H1 (cell line): ENCODE measurements around the gene OSGEPL1. TPM values are rescaled to one million over a fixed set of nuclear protein-coding genes. Genes with fewer than 3 reads are reported as not detected.

Experiments
- CTCF ChIA-PET: fragments of 300-600 bp; sonication (Branson Sonifier 250); formaldehyde crosslinking; loops from one replicate; lab custom pipeline; 2021; ENCODE audit not compliant: partially characterized antibody; lab: Charles Lee
- POLR2A ChIA-PET: fragments of 300-600 bp; sonication (Branson Sonifier 250); formaldehyde crosslinking; loops from one replicate; lab custom pipeline; 2021; ENCODE audit warnings: inconsistent platforms; ENCODE audit not compliant: partially characterized antibody; lab: Charles Lee
- DNase-seq, 2 experiments: peaks; one replicate each; pipeline versions ENCODE4 v3.0.0 to v3.0.0-alpha.2; 2010 to 2022; ENCODE audit warnings: low spot score in 2 of 2, low read depth in 1 of 2, mixed read lengths in 1 of 2
- FAIRE-seq: peaks from 2 replicates; lab custom pipeline; 2011; peaks lifted over from hg19 to GRCh38; lab: Jason Lieb, UNC
- H2AFZ ChIP-seq: 2 replicates; pipeline ENCODE4 v1.8.1; 2012; ENCODE audit warnings: low read length, inconsistent platforms
- H2AK5ac ChIP-seq: 2 replicates; pipeline ENCODE4 v1.6.1; 2013; ENCODE audit warnings: low read depth, low read length
- H2BK120ac ChIP-seq: replicated peaks from 2 replicates; pipeline ENCODE3; 2013; ENCODE audit warnings: low read depth, low read length, inconsistent platforms
- H2BK12ac ChIP-seq: 2 replicates; pipeline ENCODE4 v1.6.1; 2013; ENCODE audit warnings: low read depth, low read length
- H2BK15ac ChIP-seq: 2 replicates; pipeline ENCODE4 v1.6.1; 2013; ENCODE audit warnings: low read length
- H2BK20ac ChIP-seq: 2 replicates; pipeline ENCODE4 v1.6.1; 2013; ENCODE audit warnings: low read length
- H2BK5ac ChIP-seq: 2 replicates; pipeline ENCODE4 v1.6.1; 2013; ENCODE audit warnings: low read depth, low read length
- H3K14ac ChIP-seq: 2 replicates; pipeline ENCODE4 v1.6.1; 2013; ENCODE audit warnings: inconsistent platforms; ENCODE audit not compliant: insufficient read length
- H3K18ac ChIP-seq: 2 replicates; pipeline ENCODE4 v1.6.1; 2013; ENCODE audit warnings: low read length; ENCODE audit errors: extremely low read depth
- H3K23ac ChIP-seq: 2 replicates; pipeline ENCODE4 v1.6.1; 2013; ENCODE audit warnings: inconsistent platforms; ENCODE audit not compliant: insufficient read length
- H3K23me2 ChIP-seq: 2 replicates; pipeline ENCODE4 v1.6.1; 2013; ENCODE audit warnings: low read depth, low read length
- H3K27ac ChIP-seq: 2 replicates; pipeline ENCODE4 v1.6.1; 2011; ENCODE audit warnings: low read depth, low read length, inconsistent platforms
- H3K27me3 ChIP-seq, 4 experiments: replicated peaks in 1 of 4; 1 replicate in 1 of 4; 2 replicates in 3 of 4; pipeline versions ENCODE4 v1.6.1 to v1.8.1; 2011 to 2013; ENCODE audit warnings: low read length in 3 of 4, mild to moderate bottlenecking in 3 of 4, inconsistent platforms in 2 of 4, mixed read lengths in 2 of 4, moderate library complexity in 1 of 4; ENCODE audit not compliant: control insufficient read depth in 3 of 4, insufficient read depth in 3 of 4; ENCODE audit errors: extremely low read depth in 1 of 4
- H3K36me3 ChIP-seq, 4 experiments: 2 replicates each; pipeline versions ENCODE4 v1.6.1 to v1.8.1; 2011 to 2013; ENCODE audit warnings: mild to moderate bottlenecking in 4 of 4, low read length in 3 of 4, moderate library complexity in 2 of 4, control low read depth in 1 of 4, inconsistent platforms in 1 of 4; ENCODE audit not compliant: insufficient read depth in 4 of 4, control insufficient read depth in 2 of 4
- H3K4ac ChIP-seq: replicated peaks from 2 replicates; pipeline ENCODE3; 2013; ENCODE audit warnings: low read length, low read depth, mixed read lengths, inconsistent platforms; ENCODE audit not compliant: insufficient read length
- H3K4me1 ChIP-seq, 4 experiments: replicated peaks in 1 of 4; 1 replicate in 1 of 4; 2 replicates in 3 of 4; pipeline versions ENCODE4 v1.6.1 to v1.8.1; 2011 to 2013; ENCODE audit warnings: low read length in 3 of 4, inconsistent platforms in 2 of 4, mixed read lengths in 1 of 4; ENCODE audit not compliant: insufficient read depth in 4 of 4, control insufficient read depth in 3 of 4
- H3K4me2 ChIP-seq, 2 experiments: 2 replicates each; pipeline versions ENCODE4 v1.6.1 to v1.8.1; 2011 to 2013; ENCODE audit warnings: low read depth in 2 of 2, low read length in 2 of 2, control low read depth in 1 of 2, inconsistent platforms in 1 of 2, mild to moderate bottlenecking in 1 of 2; ENCODE audit not compliant: insufficient read depth in 1 of 2
- H3K4me3 ChIP-seq, 4 experiments: fragments of 200-600, 300-600 bp in 1 of 4; sonication (generic), shearing (Covaris generic), sonication (Bioruptor Twin) in 1 of 4; 2 replicates each; pipeline versions ENCODE4 v1.5.1 to v1.8.1; 2011 to 2016; ENCODE audit warnings: low read length in 4 of 4, low read depth in 3 of 4, control low read depth in 2 of 4, inconsistent platforms in 2 of 4, mild to moderate bottlenecking in 2 of 4, mixed read lengths in 1 of 4, moderate library complexity in 1 of 4; ENCODE audit not compliant: insufficient read depth in 2 of 4; ENCODE audit errors: extremely low read depth in 1 of 4
- H3K56ac ChIP-seq: replicated peaks from 2 replicates; pipeline ENCODE3; 2013; ENCODE audit warnings: low read depth, mild to moderate bottlenecking, mixed read lengths, low read length, inconsistent platforms; ENCODE audit not compliant: insufficient read length
- H3K79me1 ChIP-seq: 2 replicates; pipeline ENCODE4 v1.6.1; 2013; ENCODE audit warnings: low read depth, low read length, control low read depth
- H3K79me2 ChIP-seq, 2 experiments: 2 replicates each; pipeline versions ENCODE4 v1.6.1 to v1.8.1; 2012 to 2013; ENCODE audit warnings: low read length in 2 of 2, mild to moderate bottlenecking in 2 of 2, inconsistent platforms in 1 of 2; ENCODE audit not compliant: insufficient read depth in 2 of 2, control insufficient read depth in 1 of 2
- H3K9ac ChIP-seq, 4 experiments: replicated peaks in 1 of 4; 1 replicate in 1 of 4; 2 replicates in 3 of 4; pipeline versions ENCODE4 v1.6.1 to v1.8.1; 2011 to 2013; ENCODE audit warnings: low read depth in 3 of 4, low read length in 3 of 4, control low read depth in 2 of 4, mild to moderate bottlenecking in 2 of 4, moderate library complexity in 2 of 4, inconsistent platforms in 1 of 4; ENCODE audit errors: extremely low read depth in 1 of 4
- H3K9me3 ChIP-seq, 2 experiments: 2 replicates each; pipeline versions ENCODE4 v1.6.1 to v1.8.1; 2012 to 2013; ENCODE audit warnings: mild to moderate bottlenecking in 2 of 2, moderate library complexity in 2 of 2, control low read depth in 1 of 2, inconsistent platforms in 1 of 2, low read depth in 1 of 2, low read length in 1 of 2, mixed read lengths in 1 of 2; ENCODE audit not compliant: insufficient read depth in 2 of 2
- H4K20me1 ChIP-seq, 2 experiments: replicated peaks in 1 of 2; 2 replicates each; pipeline versions ENCODE3 to v1.8.1; 2011 to 2013; ENCODE audit warnings: inconsistent platforms in 2 of 2, low read length in 2 of 2, mild to moderate bottlenecking in 1 of 2; ENCODE audit not compliant: insufficient read depth in 2 of 2, control insufficient read depth in 1 of 2
- H4K5ac ChIP-seq: 2 replicates; pipeline ENCODE4 v1.6.1; 2013; ENCODE audit warnings: low read length, low read depth, mixed read lengths, inconsistent platforms; ENCODE audit not compliant: insufficient read length
- H4K8ac ChIP-seq: 2 replicates; pipeline ENCODE4 v1.8.0; 2013; ENCODE audit warnings: mild to moderate bottlenecking, moderate library complexity, low read length, inconsistent platforms; ENCODE audit not compliant: insufficient read depth; ENCODE audit errors: extremely low read depth
- H4K91ac ChIP-seq: replicated peaks from 2 replicates; pipeline ENCODE3; 2013; ENCODE audit warnings: low read length, mixed read lengths, inconsistent platforms; ENCODE audit not compliant: insufficient read length
- ASH2L ChIP-seq: fragments of 200-600, 300-600 bp; sonication (generic); IDR thresholded peaks from one replicate; pipeline ENCODE4 v1.7.1; 2017; ENCODE audit warnings: low read length
- CTBP2 ChIP-seq: IDR thresholded peaks from 2 replicates; pipeline ENCODE4 v1.7.0; 2011; ENCODE audit warnings: borderline replicate concordance, mild to moderate bottlenecking, moderate library complexity, mixed read lengths, low read length; ENCODE audit not compliant: insufficient read depth, insufficient read length
- KDM4A ChIP-seq: IDR thresholded peaks from one replicate; pipeline ENCODE4 v1.7.1; 2012; ENCODE audit warnings: low read depth, mild to moderate bottlenecking, moderate library complexity, low read length, inconsistent platforms; ENCODE audit not compliant: severe bottlenecking
- KDM5A ChIP-seq: fragments of 200-600 bp; IDR thresholded peaks from 2 replicates; pipeline ENCODE4 v1.7.1; 2012; ENCODE audit warnings: mild to moderate bottlenecking, low read length, inconsistent platforms, mixed read lengths
- MAFK ChIP-seq: IDR thresholded peaks from 2 replicates; pipeline ENCODE4 v1.6.1; 2012; ENCODE audit warnings: low read depth, mild to moderate bottlenecking, improper control_type of control experiment, low read length
- NANOG ChIP-seq: IDR thresholded peaks from 2 replicates; pipeline ENCODE4 v1.6.1; 2011; ENCODE audit warnings: low read length, low read depth, mild to moderate bottlenecking, inconsistent platforms; ENCODE audit not compliant: insufficient read depth, poor library complexity, severe bottlenecking
- POU5F1 ChIP-seq: IDR thresholded peaks from 2 replicates; pipeline ENCODE4 v1.6.1; 2011; ENCODE audit warnings: low read depth, mild to moderate bottlenecking, low read length, moderate library complexity
- RBBP5 ChIP-seq: IDR thresholded peaks from 2 replicates; pipeline ENCODE4 v1.7.1; 2012; ENCODE audit warnings: low read depth, mild to moderate bottlenecking, inconsistent platforms, low read length, moderate library complexity, borderline replicate concordance
- SP2 ChIP-seq: IDR thresholded peaks from 2 replicates; pipeline ENCODE4 v1.6.1; 2012; ENCODE audit warnings: mild to moderate bottlenecking, low read length, inconsistent platforms
- SRF ChIP-seq: IDR thresholded peaks from 2 replicates; pipeline ENCODE4 v1.6.1; 2011; ENCODE audit warnings: mild to moderate bottlenecking, low read depth, low read length, moderate library complexity
- TAF1 ChIP-seq: IDR thresholded peaks from 2 replicates; pipeline ENCODE4 v1.6.1; 2011; ENCODE audit warnings: mild to moderate bottlenecking, low read depth, low read length
- TAF7 ChIP-seq: optimal IDR thresholded peaks from 2 replicates; pipeline ENCODE3; 2011; ENCODE audit warnings: low read depth, mild to moderate bottlenecking, inconsistent platforms, low read length, moderate library complexity, borderline replicate concordance
- TCF12 ChIP-seq: IDR thresholded peaks from 2 replicates; pipeline ENCODE4 v1.6.1; 2011; ENCODE audit warnings: low read depth, mild to moderate bottlenecking, low read length
- YY1 ChIP-seq: IDR thresholded peaks from 2 replicates; pipeline ENCODE4 v1.6.1; 2011; ENCODE audit warnings: low read depth, mild to moderate bottlenecking, low read length
- WGBS, 2 experiments: shearing (Covaris generic) in 1 of 2; methylation state at CpG; one replicate each; pipeline versions ENCODE4 v1.1.6 to v1.1.7; 2013 to 2015; ENCODE audit warnings: low lambda C conversion rate in 2 of 2, mixed read lengths in 2 of 2, inconsistent platforms in 1 of 2, low coverage in 1 of 2, missing lambda C conversion rate in 1 of 2; ENCODE audit not compliant: insufficient replicate concordance in 2 of 2, insufficient coverage in 1 of 2, insufficient read length in 1 of 2; ENCODE audit errors: extremely low coverage in 1 of 2, missing lambda C conversion rate in 1 of 2; 5-methylcytosine and 5-hydroxymethylcytosine counted together
- polyA plus RNA-seq, 7 experiments: library from polyadenylated mRNA; depleted of rRNA in 3 of 7; stranded (reverse) in 5 of 7; unstranded in 2 of 7; fragments of >200 nt in 5 of 7; fragments of 200-250 nt in 2 of 7; gene quantifications; 1 replicate in 5 of 7; 2 replicates in 1 of 7; 4 replicates in 1 of 7; pipeline versions ENCODE4 v1.2.1 to v1.2.3, GENCODE V29; 2011 to 2013; ENCODE audit warnings: missing spikeins in 2 of 7, mixed read lengths in 2 of 7
- total RNA-seq: library from RNA; stranded (reverse); fragmentation: NEBNext Ultra II Directional; extraction: Animal tissue kit (Norgen Biotek cat#: 25700); gene quantifications from 2 replicates; pipeline ENCODE4 v1.2.1, GENCODE V29; 2021

The OSGEPL1 gene
- total and polyA plus RNA-seq, 2 of the 8 experiments (the other 6 are each of a cell fraction or from before 2014, with no cell fraction given) = 7.1 to 15.7 TPM

GRCh38 chr2:189770590-189771322, 8.2 kb upstream of the OSGEPL1 start:
- Histone ChIP-seq H3K56ac (no peak overlapping the region), H2AFZ (no peak overlapping the region), H4K5ac (no peak overlapping the region), H3K79me1 (no peaks in the 10 kb centered on the region), H2BK5ac (no peak overlapping the region), H3K9me3 (no peaks in the 10 kb centered on the region), H4K20me1 (no peaks in the 10 kb centered on the region), H3K9ac (no peak overlapping the region), H2BK120ac (no peak overlapping the region), H4K91ac (no peak overlapping the region), H2BK12ac (no peak overlapping the region), H3K4me1 (no peaks in the 10 kb centered on the region), H3K18ac (no peak overlapping the region), H3K36me3 (peaks cover 9 to 66% (median 29%) of the 10 kb centered on the region in 4 experiments), H2BK15ac (no peak overlapping the region), H3K27me3 (no peaks in the 10 kb centered on the region), H3K4ac (no peak overlapping the region), H3K23ac (no peak overlapping the region), H3K27ac (no peak overlapping the region), H3K4me3 (no peak overlapping the region), H2BK20ac (no peak overlapping the region), H3K14ac (no peak overlapping the region), H4K8ac (no peak overlapping the region), H3K79me2 (no peaks in the 10 kb centered on the region), H3K4me2 (no peak overlapping the region), H2AK5ac (no peak overlapping the region), H3K23me2 (no peaks in the 10 kb centered on the region)
- 43% methylated on average over 6 of the region's 6 CpGs; no CpG with 5 or more reads in 1 of the 2 experiments for WGBS, 2 experiments
- ChIA-PET POLR2A (interaction anchor here (6.1 kb wide), 1 partner anchor 8 kb away, joined by 28 read pairs; the partner anchor contains the start of gene OSGEPL1), CTCF (interaction anchor here (1.2 kb wide), 1 partner anchor 8 kb away, joined by 3 read pairs; the partner anchor contains the start of gene OSGEPL1)
- FAIRE-seq = no peak
- DNase-seq = no peak
- TF ChIP-seq SRF (no peak), RBBP5 (no peak), POU5F1 (no peak), CTBP2 (no peak), SP2 (no peak), MAFK (no peak), TCF12 (no peak), TAF7 (no peak), TAF1 (no peak), YY1 (no peak), ASH2L (no peak), NANOG (no peak), KDM4A (no peak), KDM5A (no peak)
